Upper lobe of left lung (tissue), 6 donors: ENCODE measurements around the gene B4GALT1. TPM values are rescaled to one million over a fixed set of nuclear protein-coding genes. Genes with fewer than 3 reads are reported as not detected.
A peak's percentile ranks its signal among the peaks of the same experiment; 100 is the strongest.

Source experiments
- ATAC-seq, 2 donors: fragments of 200-7000 bp; cut with Tn5 transposase; one replicate each; pipeline ENCODE4 v1.9.1; 2022; ENCODE audit warnings: mild to moderate bottlenecking in 2 of 2, moderate library complexity in 2 of 2; ENCODE audit not compliant: low FRiP score in 2 of 2
- DNase-seq, 2 donors: peaks; one replicate each; pipeline ENCODE4 v3.0.0-alpha.2; 2019 to 2020
- H3K27ac ChIP-seq, 4 donors: fragments of 200-600 bp; sonication (generic); one replicate each; pipeline ENCODE4 v1.5.1; 2016 to 2019
- H3K27me3 ChIP-seq, 4 donors: fragments of 200-600 bp; sonication (generic); one replicate each; pipeline ENCODE4 v1.5.1; 2017 to 2019
- H3K36me3 ChIP-seq, 4 donors: fragments of 200-600 bp; sonication (generic); one replicate each; pipeline ENCODE4 v1.5.1; 2016 to 2019
- H3K4me1 ChIP-seq, 4 donors: fragments of 200-600 bp; sonication (generic); one replicate each; pipeline ENCODE4 v1.5.1; 2018 to 2019
- H3K4me3 ChIP-seq, 4 donors: fragments of 200-600 bp; sonication (generic); one replicate each; pipeline ENCODE4 v1.5.1; 2017 to 2019; ENCODE audit warnings: mild to moderate bottlenecking in 2 of 4, moderate library complexity in 1 of 4
- H3K9me3 ChIP-seq, 4 donors: fragments of 200-600 bp; sonication (generic); one replicate each; pipeline ENCODE4 v1.5.1; 2018 to 2019
- EP300 ChIP-seq, 4 donors: sonication (generic); formaldehyde crosslinking; IDR thresholded peaks; one replicate each; pipeline ENCODE4 v1.5.1; 2017; ENCODE audit warnings: antibody characterized with exemption in 4 of 4, control low read depth in 2 of 4
- POLR2A ChIP-seq, 4 donors: fragments of 450-650 bp; IDR thresholded peaks; one replicate each; pipeline ENCODE4 v1.5.1; 2016 to 2017; ENCODE audit warnings: antibody characterized with exemption in 4 of 4, mild to moderate bottlenecking in 2 of 4
- POLR2AphosphoS5 ChIP-seq, 2 donors: sonication (generic); formaldehyde crosslinking; IDR thresholded peaks; one replicate each; pipeline ENCODE4 v1.5.1; 2017; ENCODE audit warnings: antibody characterized with exemption in 2 of 2
- WGBS, 2 donors: methylation state at CpG; one replicate each; pipeline ENCODE4 v1.1.5; 2017 to 2018; 5-methylcytosine and 5-hydroxymethylcytosine counted together
- total RNA-seq, 6 donors: library from RNA; depleted of rRNA in 4 of 6; stranded (reverse); fragments of >200 nt in 4 of 6; gene quantifications; one replicate each; pipeline versions ENCODE4 v1.1.0 to v1.2.1, GENCODE V29; 2016 to 2021
- TF ChIP-seq, protein P1 (sequence below), 6 experiments: fragments of 450-650 bp in 4 of 6; fragments of 200-600 bp in 2 of 6; sonication (generic) in 2 of 6; IDR thresholded peaks; one replicate each; pipeline ENCODE4 v1.5.1; 2016 to 2019; ENCODE audit warnings: antibody characterized with exemption in 6 of 6
- donor health status: DM: no; HTN: no; CAD: no; lungs with moderate emphysema.
- donor health status: DM: no; HTN: yes; CAD: no; lungs with severe emphysema.

The B4GALT1 gene
- total RNA-seq, 6 donors from 2014 or later: 26.2 to 83.3 (median 70.8) TPM

DNA sequence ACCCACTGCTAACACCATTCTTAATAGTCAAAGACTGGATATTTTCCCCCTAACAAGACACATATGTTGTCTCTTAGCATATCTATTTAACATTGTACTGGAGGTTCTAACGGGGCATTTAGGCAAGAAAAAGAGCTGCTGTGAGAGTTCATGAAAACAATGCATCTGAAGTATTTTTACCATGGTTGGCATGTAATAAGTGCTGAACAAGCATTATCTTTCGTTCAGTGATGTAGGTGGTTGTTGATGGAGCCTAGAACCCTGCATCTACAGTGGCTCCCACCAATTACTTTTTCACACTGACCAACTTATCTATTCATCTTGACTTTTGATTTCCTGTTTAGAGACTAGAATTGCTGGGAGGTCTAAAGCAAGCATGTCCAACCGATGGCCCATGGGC lies 12.8 kb downstream of the B4GALT1 start:
- H3K27me3 ChIP-seq: no peaks in the 10 kb centered on the region
- ATAC-seq (no peak), DNase-seq (no peak)
- H3K4me1 ChIP-seq: peaks cover 80 to 93% (median 86%) of the 10 kb centered on the region in 4 donors
- no peaks in the 10 kb centered on the region for H3K36me3 ChIP-seq
- peak overlapping the region in 3 of 4 donors; percentile 7 to 99 (median 98) for H3K27ac ChIP-seq
- 51 to 52% methylated on average over 3 of the region's 3 CpGs for WGBS, 2 donors
- TF ChIP-seq POLR2A (IDR thresholded peaks at IDR 0.05) (no peak), POLR2AphosphoS5 (IDR thresholded peaks at IDR 0.05) (no peak), EP300 (IDR thresholded peaks at IDR 0.05) (no peak)
- TF ChIP-seq, protein P1, sequence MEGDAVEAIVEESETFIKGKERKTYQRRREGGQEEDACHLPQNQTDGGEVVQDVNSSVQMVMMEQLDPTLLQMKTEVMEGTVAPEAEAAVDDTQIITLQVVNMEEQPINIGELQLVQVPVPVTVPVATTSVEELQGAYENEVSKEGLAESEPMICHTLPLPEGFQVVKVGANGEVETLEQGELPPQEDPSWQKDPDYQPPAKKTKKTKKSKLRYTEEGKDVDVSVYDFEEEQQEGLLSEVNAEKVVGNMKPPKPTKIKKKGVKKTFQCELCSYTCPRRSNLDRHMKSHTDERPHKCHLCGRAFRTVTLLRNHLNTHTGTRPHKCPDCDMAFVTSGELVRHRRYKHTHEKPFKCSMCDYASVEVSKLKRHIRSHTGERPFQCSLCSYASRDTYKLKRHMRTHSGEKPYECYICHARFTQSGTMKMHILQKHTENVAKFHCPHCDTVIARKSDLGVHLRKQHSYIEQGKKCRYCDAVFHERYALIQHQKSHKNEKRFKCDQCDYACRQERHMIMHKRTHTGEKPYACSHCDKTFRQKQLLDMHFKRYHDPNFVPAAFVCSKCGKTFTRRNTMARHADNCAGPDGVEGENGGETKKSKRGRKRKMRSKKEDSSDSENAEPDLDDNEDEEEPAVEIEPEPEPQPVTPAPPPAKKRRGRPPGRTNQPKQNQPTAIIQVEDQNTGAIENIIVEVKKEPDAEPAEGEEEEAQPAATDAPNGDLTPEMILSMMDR (IDR thresholded peaks at IDR 0.05): no peak
- H3K4me3 ChIP-seq: no peak overlapping the region
- no peaks in the 10 kb centered on the region for H3K9me3 ChIP-seq

DNA sequence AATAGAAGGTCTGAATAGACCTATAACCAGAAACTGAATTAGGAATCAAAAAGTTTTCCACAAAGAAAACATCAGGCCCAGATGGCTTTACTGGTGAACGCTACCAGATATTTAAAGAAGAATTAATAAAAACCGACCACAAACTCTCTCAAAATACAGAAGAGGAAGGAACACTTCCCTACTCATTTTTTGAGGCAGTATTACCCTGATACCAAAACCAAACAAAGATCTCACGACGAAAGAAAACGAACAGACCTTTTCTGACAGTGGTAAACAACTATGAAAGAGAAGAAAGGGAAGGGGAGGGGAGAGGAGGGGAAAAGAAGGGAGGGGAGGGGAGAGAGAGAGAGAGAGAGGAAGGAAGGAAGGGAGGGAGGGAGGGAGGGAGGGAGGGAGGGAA lies 13.5 kb downstream of the B4GALT1 start:
- Histone ChIP-seq H3K36me3 (no peaks in the 10 kb centered on the region), H3K27me3 (no peaks in the 10 kb centered on the region), H3K4me1 (peaks cover 81 to 93% (median 83%) of the 10 kb centered on the region in 4 donors), H3K9me3 (no peaks in the 10 kb centered on the region), H3K27ac (peak overlapping the region; percentile 28 to 99 (median 64)), H3K4me3 (no peak overlapping the region)
- WGBS, 2 donors: 28 to 45% methylated on average over 5 of the region's 5 CpGs
- DNase-seq: no peak
- ATAC-seq: no peak
- TF ChIP-seq, protein P1 (IDR thresholded peaks at IDR 0.05): no peak
- TF ChIP-seq POLR2A (IDR thresholded peaks at IDR 0.05) (no peak), EP300 (IDR thresholded peaks at IDR 0.05) (no peak), POLR2AphosphoS5 (IDR thresholded peaks at IDR 0.05) (no peak)

DNA sequence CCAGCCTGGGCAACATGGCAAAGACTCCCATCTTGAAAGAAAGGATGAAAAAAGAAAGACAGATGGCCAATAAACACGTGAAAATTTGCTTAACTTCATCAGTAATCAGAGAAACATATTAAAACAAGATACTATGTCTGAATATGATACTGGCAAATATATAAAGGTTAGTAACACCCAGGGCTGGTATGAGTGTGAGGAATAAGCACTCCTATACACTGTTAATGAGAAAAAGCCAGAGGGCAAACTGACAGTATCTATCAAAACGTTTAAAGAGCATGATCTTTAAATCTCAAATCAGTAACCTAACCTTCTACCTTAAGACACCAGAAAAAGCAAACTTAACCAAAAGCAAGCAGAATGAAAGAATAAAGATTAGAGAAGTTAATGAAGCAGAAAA lies 14.1 kb downstream of the B4GALT1 start:
- no peaks in the 10 kb centered on the region for H3K27me3 ChIP-seq
- peaks cover 80 to 93% (median 83%) of the 10 kb centered on the region in 4 donors for H3K4me1 ChIP-seq
- H3K4me3 ChIP-seq: no peak overlapping the region
- ATAC-seq (no peak), DNase-seq (no peak)
- H3K9me3 ChIP-seq: no peaks in the 10 kb centered on the region
- TF ChIP-seq, protein P1 (IDR thresholded peaks at IDR 0.05): no peak
- TF ChIP-seq POLR2AphosphoS5 (IDR thresholded peaks at IDR 0.05) (no peak), EP300 (IDR thresholded peaks at IDR 0.05) (no peak), POLR2A (IDR thresholded peaks at IDR 0.05) (no peak)
- no peaks in the 10 kb centered on the region for H3K36me3 ChIP-seq
- 66 to 78% methylated on average over 2 of the region's 2 CpGs for WGBS, 2 donors
- peak overlapping the region in 2 of 4 donors; percentile 98 to 99 for H3K27ac ChIP-seq

DNA sequence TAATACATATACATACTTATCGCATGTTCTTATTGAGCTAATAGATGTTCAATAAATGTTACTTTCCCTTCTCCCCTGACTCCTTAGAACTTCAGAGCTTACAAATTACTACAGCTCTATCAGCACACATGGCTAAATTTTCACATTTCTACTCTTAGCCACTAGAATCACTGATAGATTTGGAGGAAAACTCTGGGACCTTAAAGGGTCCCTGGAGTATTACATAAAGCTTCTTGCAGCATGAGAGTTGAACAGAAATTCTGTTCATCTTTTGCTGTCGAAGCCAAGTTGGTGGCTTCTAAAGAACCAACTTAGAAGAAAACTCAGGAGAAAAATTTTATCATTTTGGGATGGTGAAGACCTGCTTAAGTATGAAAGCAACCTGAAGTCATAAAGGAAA lies 15.5 kb downstream of the B4GALT1 start:
- H3K4me1 ChIP-seq: peaks cover 73 to 90% (median 81%) of the 10 kb centered on the region in 4 donors
- no peak for TF ChIP-seq EP300 (IDR thresholded peaks at IDR 0.05)
- no peak for TF ChIP-seq POLR2AphosphoS5 (IDR thresholded peaks at IDR 0.05)
- TF ChIP-seq POLR2A (IDR thresholded peaks at IDR 0.05): no peak
- TF ChIP-seq, protein P1 (IDR thresholded peaks at IDR 0.05): no peak
- no peaks in the 10 kb centered on the region for H3K36me3 ChIP-seq
- ATAC-seq (no peak), DNase-seq (no peak)
- H3K27ac ChIP-seq: peak overlapping the region; percentile 66 to 82 (median 74)
- H3K27me3 ChIP-seq: no peaks in the 10 kb centered on the region
- WGBS, 2 donors: 68 to 74% methylated on average over 2 of the region's 2 CpGs
- no peak overlapping the region for H3K4me3 ChIP-seq
- H3K9me3 ChIP-seq: no peaks in the 10 kb centered on the region

DNA sequence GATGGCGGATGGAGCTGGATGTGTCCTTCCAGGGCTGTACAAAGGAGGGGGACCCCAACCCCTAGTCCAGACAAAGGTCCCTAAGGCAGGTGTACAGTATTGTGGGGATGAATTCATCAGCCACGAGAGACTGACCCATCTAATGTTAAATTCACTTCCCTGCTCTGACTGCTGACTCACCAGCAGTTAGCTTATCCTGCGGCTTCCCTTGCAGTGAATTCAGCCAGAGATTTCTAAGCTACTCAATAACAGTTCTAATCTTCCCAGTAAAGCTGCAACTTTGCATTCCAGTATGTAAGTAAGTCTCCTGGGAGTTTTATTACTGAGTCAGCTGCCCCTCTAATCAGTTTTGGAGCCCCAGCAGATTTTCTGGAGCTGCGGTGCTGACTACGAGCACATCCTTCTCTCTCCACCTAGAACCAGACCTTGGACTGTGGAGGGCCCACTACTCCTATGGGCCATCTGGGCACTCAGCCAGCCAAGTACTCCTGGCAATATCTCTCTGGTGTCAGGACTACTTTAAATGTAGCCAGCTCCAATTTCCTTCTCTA lies 16.1 kb downstream of the B4GALT1 start:
- ATAC-seq (peak; percentile 54 to 91), DNase-seq (peak in 1 of 2 donors; percentile 71)
- WGBS, 2 donors: 23 to 25% methylated on average over 5 of the region's 5 CpGs
- H3K4me3 ChIP-seq: no peak overlapping the region
- H3K9me3 ChIP-seq: no peaks in the 10 kb centered on the region
- H3K27ac ChIP-seq: peak overlapping the region; percentile 66 to 82 (median 74)
- H3K36me3 ChIP-seq: no peaks in the 10 kb centered on the region
- TF ChIP-seq, protein P1 (IDR thresholded peaks at IDR 0.05): no peak
- TF ChIP-seq POLR2AphosphoS5 (IDR thresholded peaks at IDR 0.05): no peak
- TF ChIP-seq EP300 (IDR thresholded peaks at IDR 0.05): no peak
- no peak for TF ChIP-seq POLR2A (IDR thresholded peaks at IDR 0.05)
- peaks cover 74 to 90% (median 81%) of the 10 kb centered on the region in 4 donors for H3K4me1 ChIP-seq
- H3K27me3 ChIP-seq: no peaks in the 10 kb centered on the region
